Esophagus squamous epithelium (tissue), 4 donors: ENCODE measurements around the gene ATF7IP.

Experiments used
- POLR2A ChIP-seq, 4 donors: fragments of 450-650 bp; IDR thresholded peaks; one replicate each; pipeline ENCODE4 v1.6.1; 2017; ENCODE audit warnings: antibody characterized with exemption in 4 of 4, mild to moderate bottlenecking in 4 of 4, moderate library complexity in 3 of 4
- TF ChIP-seq, protein P1 (sequence below), 6 experiments: fragments of 450-650 bp in 4 of 6; fragments of 200-600 bp in 2 of 6; sonication (generic) in 2 of 6; IDR thresholded peaks; one replicate each; pipeline ENCODE4 v1.5.1; 2016 to 2019; ENCODE audit warnings: antibody characterized with exemption in 6 of 6, mild to moderate bottlenecking in 4 of 6, moderate library complexity in 4 of 6

DNA sequence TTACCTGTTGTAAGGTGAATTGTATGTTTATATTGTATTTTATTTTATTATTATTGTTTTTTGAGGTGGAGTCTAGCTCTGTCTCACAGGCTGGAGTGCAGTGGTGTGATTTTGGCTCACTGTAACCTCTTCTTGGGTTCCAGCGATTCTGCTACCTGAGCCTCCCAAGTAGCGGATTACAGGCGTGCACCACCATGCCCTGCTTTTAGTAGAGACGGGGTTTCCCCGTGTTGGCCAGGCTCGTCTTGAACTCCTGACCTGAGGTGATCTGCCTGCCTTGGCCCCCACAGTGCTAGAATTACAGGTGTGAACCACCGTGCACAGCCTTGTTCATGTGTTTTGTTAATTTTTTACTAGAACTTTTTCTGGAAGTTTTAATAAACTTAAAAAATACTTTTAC lies 3.8 kb downstream of the ATF7IP start:
- TF ChIP-seq, protein P1, sequence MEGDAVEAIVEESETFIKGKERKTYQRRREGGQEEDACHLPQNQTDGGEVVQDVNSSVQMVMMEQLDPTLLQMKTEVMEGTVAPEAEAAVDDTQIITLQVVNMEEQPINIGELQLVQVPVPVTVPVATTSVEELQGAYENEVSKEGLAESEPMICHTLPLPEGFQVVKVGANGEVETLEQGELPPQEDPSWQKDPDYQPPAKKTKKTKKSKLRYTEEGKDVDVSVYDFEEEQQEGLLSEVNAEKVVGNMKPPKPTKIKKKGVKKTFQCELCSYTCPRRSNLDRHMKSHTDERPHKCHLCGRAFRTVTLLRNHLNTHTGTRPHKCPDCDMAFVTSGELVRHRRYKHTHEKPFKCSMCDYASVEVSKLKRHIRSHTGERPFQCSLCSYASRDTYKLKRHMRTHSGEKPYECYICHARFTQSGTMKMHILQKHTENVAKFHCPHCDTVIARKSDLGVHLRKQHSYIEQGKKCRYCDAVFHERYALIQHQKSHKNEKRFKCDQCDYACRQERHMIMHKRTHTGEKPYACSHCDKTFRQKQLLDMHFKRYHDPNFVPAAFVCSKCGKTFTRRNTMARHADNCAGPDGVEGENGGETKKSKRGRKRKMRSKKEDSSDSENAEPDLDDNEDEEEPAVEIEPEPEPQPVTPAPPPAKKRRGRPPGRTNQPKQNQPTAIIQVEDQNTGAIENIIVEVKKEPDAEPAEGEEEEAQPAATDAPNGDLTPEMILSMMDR (IDR thresholded peaks at IDR 0.05) = no peak
- TF ChIP-seq POLR2A (IDR thresholded peaks at IDR 0.05) = no peak
